ENCODE results near the gene HPCAL1.

Gene HPCAL1

GRCh38 chr2:10424051-10424450, 121.3 kb downstream of the HPCAL1 start:
- Histone ChIP-seq H3K4me3 (ENCODE audit: low read length) (no peak overlapping the region), H3K79me1 (ENCODE audit: low read length) (no peaks in the 10 kb centered on the region), H3K4ac (ENCODE audit: low read depth, low read length) (no peak overlapping the region), H3K79me2 (ENCODE audit: control insufficient read depth, insufficient read depth, low read length) (no peaks in the 10 kb centered on the region), H3K4me1 (ENCODE audit: control insufficient read depth, low read depth, low read length) (peaks cover 2% of the 10 kb centered on the region), H3K23ac (ENCODE audit: low read length) (no peak overlapping the region), H4K5ac (ENCODE audit: low read length) (no peak overlapping the region), H3K56ac (ENCODE audit: low read length) (no peak overlapping the region), H3K27me3 (ENCODE audit: insufficient read depth, low read length, poor library complexity) (no peaks in the 10 kb centered on the region), H4K8ac (ENCODE audit: low read depth, low read length) (no peak overlapping the region), H3K4me2 (ENCODE audit: low read length) (no peak overlapping the region), H3K36me3 (ENCODE audit: control insufficient read depth, insufficient read depth, low read length) (no peaks in the 10 kb centered on the region), H3K9ac (ENCODE audit: low read length) (no peak overlapping the region), H2BK5ac (ENCODE audit: low read length) (no peak overlapping the region), H2AK5ac (ENCODE audit: low read length) (no peak overlapping the region), H3K18ac (ENCODE audit: low read length) (no peak overlapping the region), H2BK15ac (replicated peaks; ENCODE audit: low read depth) (no peak overlapping the region), H3K27ac (ENCODE audit: low read depth, low read length) (no peak overlapping the region), H2BK120ac (ENCODE audit: low read depth, low read length) (no peak overlapping the region)
- DNase-seq: peak; percentile 73
- WGBS (ENCODE audit: extremely low coverage, insufficient coverage, low lambda C conversion rate): no CpG with 5 or more reads among the region's 11 CpGs

- Histone ChIP-seq H3K18ac (ENCODE audit: low read length) (no peak overlapping the region), H4K5ac (ENCODE audit: low read length) (no peak overlapping the region), H3K9ac (ENCODE audit: low read length) (no peak overlapping the region), H2BK5ac (ENCODE audit: low read length) (no peak overlapping the region), H3K4me2 (ENCODE audit: low read length) (no peak overlapping the region), H3K4me1 (ENCODE audit: control insufficient read depth, low read depth, low read length) (peaks cover 2% of the 10 kb centered on the region), H4K8ac (ENCODE audit: low read depth, low read length) (no peak overlapping the region), H2AK5ac (ENCODE audit: low read length) (no peak overlapping the region), H3K79me1 (ENCODE audit: low read length) (no peaks in the 10 kb centered on the region), H3K4me3 (ENCODE audit: low read length) (no peak overlapping the region), H2BK120ac (ENCODE audit: low read depth, low read length) (no peak overlapping the region), H3K4ac (ENCODE audit: low read depth, low read length) (no peak overlapping the region), H3K27ac (ENCODE audit: low read depth, low read length) (no peak overlapping the region), H3K79me2 (ENCODE audit: control insufficient read depth, insufficient read depth, low read length) (no peaks in the 10 kb centered on the region), H3K56ac (ENCODE audit: low read length) (no peak overlapping the region), H2BK15ac (replicated peaks; ENCODE audit: low read depth) (no peak overlapping the region), H3K27me3 (ENCODE audit: insufficient read depth, low read length, poor library complexity) (no peaks in the 10 kb centered on the region), H3K36me3 (ENCODE audit: control insufficient read depth, insufficient read depth, low read length) (no peaks in the 10 kb centered on the region), H3K23ac (ENCODE audit: low read length) (no peak overlapping the region)
- WGBS (ENCODE audit: extremely low coverage, insufficient coverage, low lambda C conversion rate): no CpG with 5 or more reads among the region's 8 CpGs
- DNase-seq: no peak
Measured at GRCh38 chr2:10424916-10425505, 122.3 kb downstream of the HPCAL1 start.

DNA sequence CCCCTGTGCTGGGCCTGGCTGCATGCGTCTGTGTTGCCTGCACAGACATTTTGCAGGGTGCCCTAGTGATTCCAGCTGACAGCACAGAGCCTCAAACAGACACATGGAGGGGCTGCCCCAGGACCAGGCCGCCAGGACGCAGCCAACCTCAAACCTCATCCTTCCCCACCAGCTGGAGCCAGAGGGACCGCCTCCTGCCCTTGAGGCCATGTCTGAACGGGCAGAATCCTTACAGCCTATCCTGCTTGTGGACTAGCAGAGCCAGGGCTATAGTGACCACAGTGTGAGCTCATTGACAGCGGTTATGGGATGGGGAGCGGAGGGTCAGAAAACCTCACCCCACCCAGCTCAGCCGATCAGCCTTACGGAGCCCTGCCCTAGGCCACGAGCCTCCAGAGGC, 123.0 kb downstream of the HPCAL1 start:
- no peak overlapping the region for H3K4me2 ChIP-seq (ENCODE audit: low read length)
- H3K27ac ChIP-seq (ENCODE audit: low read depth, low read length): no peak overlapping the region
- no peaks in the 10 kb centered on the region for H3K79me2 ChIP-seq (ENCODE audit: control insufficient read depth, insufficient read depth, low read length)
- no peak overlapping the region for H2BK15ac ChIP-seq (replicated peaks; ENCODE audit: low read depth)
- H3K18ac ChIP-seq (ENCODE audit: low read length): no peak overlapping the region
- H3K27me3 ChIP-seq (ENCODE audit: insufficient read depth, low read length, poor library complexity): no peaks in the 10 kb centered on the region
- no peak overlapping the region for H3K23ac ChIP-seq (ENCODE audit: low read length)
- no peak for DNase-seq
- H3K79me1 ChIP-seq (ENCODE audit: low read length): no peaks in the 10 kb centered on the region
- H3K4me3 ChIP-seq (ENCODE audit: low read length): no peak overlapping the region
- H2AK5ac ChIP-seq (ENCODE audit: low read length): no peak overlapping the region
- no peak overlapping the region for H2BK120ac ChIP-seq (ENCODE audit: low read depth, low read length)
- no peak overlapping the region for H3K56ac ChIP-seq (ENCODE audit: low read length)
- no peak overlapping the region for H3K4ac ChIP-seq (ENCODE audit: low read depth, low read length)
- no CpG with 5 or more reads among the region's 10 CpGs for WGBS (ENCODE audit: extremely low coverage, insufficient coverage, low lambda C conversion rate)
- H4K5ac ChIP-seq (ENCODE audit: low read length): no peak overlapping the region
- no peak overlapping the region for H2BK5ac ChIP-seq (ENCODE audit: low read length)
- H4K8ac ChIP-seq (ENCODE audit: low read depth, low read length): no peak overlapping the region
- H3K9ac ChIP-seq (ENCODE audit: low read length): no peak overlapping the region
- peaks cover 2% of the 10 kb centered on the region for H3K4me1 ChIP-seq (ENCODE audit: control insufficient read depth, low read depth, low read length)
- no peaks in the 10 kb centered on the region for H3K36me3 ChIP-seq (ENCODE audit: control insufficient read depth, insufficient read depth, low read length)

DNA sequence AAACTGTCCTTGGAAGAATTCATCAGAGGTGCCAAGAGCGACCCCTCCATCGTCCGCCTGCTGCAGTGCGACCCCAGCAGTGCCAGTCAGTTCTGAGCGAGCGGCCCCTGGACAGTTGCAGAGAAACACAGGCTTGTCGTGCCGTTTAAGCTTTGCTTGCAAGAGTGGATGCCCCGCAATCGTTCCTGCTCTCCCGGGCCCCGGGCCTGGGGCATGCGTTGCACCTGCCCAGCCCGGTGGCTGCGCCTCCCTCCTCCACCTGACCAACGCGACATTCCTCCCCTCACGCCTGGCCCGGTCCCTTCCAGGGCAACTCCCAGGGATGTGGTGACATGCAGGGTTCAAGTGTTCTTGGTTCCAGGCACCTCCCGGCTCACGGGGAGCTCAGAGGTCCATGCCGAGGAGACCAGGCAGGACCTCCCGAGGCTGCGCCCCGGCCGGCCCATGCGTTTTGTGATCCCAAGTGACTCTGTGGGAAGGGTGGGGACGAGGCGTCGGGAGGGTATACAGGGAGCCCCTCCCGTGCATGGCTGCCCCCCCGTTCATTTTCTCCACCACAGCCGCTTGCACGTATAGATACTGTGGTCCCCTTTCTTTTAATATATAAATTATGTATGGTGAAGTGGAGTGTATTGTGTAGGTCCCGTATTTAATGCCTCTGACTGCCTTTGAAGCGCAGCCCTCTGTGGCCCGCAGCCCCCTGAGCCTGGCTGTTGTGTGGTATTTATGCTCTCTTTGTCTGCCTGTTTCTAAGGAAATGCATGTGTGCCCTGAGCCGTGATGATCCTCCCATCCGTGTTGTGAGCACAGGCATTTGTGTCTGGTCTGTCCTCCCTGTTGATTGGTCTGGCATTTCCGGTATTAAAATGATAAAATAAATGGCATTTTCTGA, 124.3 kb downstream of the HPCAL1 start:
- Histone ChIP-seq H3K9ac (ENCODE audit: low read length) (no peak overlapping the region), H3K56ac (ENCODE audit: low read length) (no peak overlapping the region), H3K23ac (ENCODE audit: low read length) (no peak overlapping the region), H2BK120ac (ENCODE audit: low read depth, low read length) (no peak overlapping the region), H4K8ac (ENCODE audit: low read depth, low read length) (no peak overlapping the region), H3K4me1 (ENCODE audit: control insufficient read depth, low read depth, low read length) (peaks cover 2% of the 10 kb centered on the region), H3K4ac (ENCODE audit: low read depth, low read length) (no peak overlapping the region), H3K36me3 (ENCODE audit: control insufficient read depth, insufficient read depth, low read length) (no peaks in the 10 kb centered on the region), H3K27ac (ENCODE audit: low read depth, low read length) (no peak overlapping the region), H2BK15ac (replicated peaks; ENCODE audit: low read depth) (no peak overlapping the region), H2AK5ac (ENCODE audit: low read length) (no peak overlapping the region), H3K79me1 (ENCODE audit: low read length) (no peaks in the 10 kb centered on the region), H3K4me3 (ENCODE audit: low read length) (no peak overlapping the region), H4K5ac (ENCODE audit: low read length) (no peak overlapping the region), H3K18ac (ENCODE audit: low read length) (no peak overlapping the region), H2BK5ac (ENCODE audit: low read length) (no peak overlapping the region), H3K79me2 (ENCODE audit: control insufficient read depth, insufficient read depth, low read length) (no peaks in the 10 kb centered on the region), H3K27me3 (ENCODE audit: insufficient read depth, low read length, poor library complexity) (no peaks in the 10 kb centered on the region), H3K4me2 (ENCODE audit: low read length) (no peak overlapping the region)
- no peak for DNase-seq
- WGBS (ENCODE audit: extremely low coverage, insufficient coverage, low lambda C conversion rate): no CpG with 5 or more reads among the region's 40 CpGs

GRCh38 chr2:10427618-10427949, 124.9 kb downstream of the HPCAL1 start:
- H3K36me3 ChIP-seq (ENCODE audit: control insufficient read depth, insufficient read depth, low read length): no peaks in the 10 kb centered on the region
- no peak overlapping the region for H2BK5ac ChIP-seq (ENCODE audit: low read length)
- no peaks in the 10 kb centered on the region for H3K79me1 ChIP-seq (ENCODE audit: low read length)
- DNase-seq: no peak
- no peak overlapping the region for H4K5ac ChIP-seq (ENCODE audit: low read length)
- H3K9ac ChIP-seq (ENCODE audit: low read length): no peak overlapping the region
- H3K4me3 ChIP-seq (ENCODE audit: low read length): no peak overlapping the region
- no CpG with 5 or more reads among the region's 17 CpGs for WGBS (ENCODE audit: extremely low coverage, insufficient coverage, low lambda C conversion rate)
- no peak overlapping the region for H3K4me2 ChIP-seq (ENCODE audit: low read length)
- H2BK120ac ChIP-seq (ENCODE audit: low read depth, low read length): no peak overlapping the region
- no peaks in the 10 kb centered on the region for H3K79me2 ChIP-seq (ENCODE audit: control insufficient read depth, insufficient read depth, low read length)
- no peak overlapping the region for H3K18ac ChIP-seq (ENCODE audit: low read length)
- H3K23ac ChIP-seq (ENCODE audit: low read length): no peak overlapping the region
- no peaks in the 10 kb centered on the region for H3K27me3 ChIP-seq (ENCODE audit: insufficient read depth, low read length, poor library complexity)
- no peak overlapping the region for H2AK5ac ChIP-seq (ENCODE audit: low read length)
- no peak overlapping the region for H2BK15ac ChIP-seq (replicated peaks; ENCODE audit: low read depth)
- H3K4me1 ChIP-seq (ENCODE audit: control insufficient read depth, low read depth, low read length): no peaks in the 10 kb centered on the region
- H4K8ac ChIP-seq (ENCODE audit: low read depth, low read length): no peak overlapping the region
- no peak overlapping the region for H3K4ac ChIP-seq (ENCODE audit: low read depth, low read length)
- H3K27ac ChIP-seq (ENCODE audit: low read depth, low read length): no peak overlapping the region
- no peak overlapping the region for H3K56ac ChIP-seq (ENCODE audit: low read length)
